HG03045 (cell line): ENCODE data around the gene TGFB1I1.
"Not testable (repeated sequence)": the region's sequence is repeated elsewhere in the genome, so short reads cannot be mapped to it uniquely, and the experiment has no call there.

ENCODE experiments used
- ATAC-seq: cut with Tn5 transposase; IDR thresholded peaks from one replicate; pipeline ENCODE4 v1.9.1; 2021; ENCODE audit warnings: mild to moderate bottlenecking, moderate library complexity; ENCODE audit not compliant: unreplicated experiment

Gene TGFB1I1

DNA sequence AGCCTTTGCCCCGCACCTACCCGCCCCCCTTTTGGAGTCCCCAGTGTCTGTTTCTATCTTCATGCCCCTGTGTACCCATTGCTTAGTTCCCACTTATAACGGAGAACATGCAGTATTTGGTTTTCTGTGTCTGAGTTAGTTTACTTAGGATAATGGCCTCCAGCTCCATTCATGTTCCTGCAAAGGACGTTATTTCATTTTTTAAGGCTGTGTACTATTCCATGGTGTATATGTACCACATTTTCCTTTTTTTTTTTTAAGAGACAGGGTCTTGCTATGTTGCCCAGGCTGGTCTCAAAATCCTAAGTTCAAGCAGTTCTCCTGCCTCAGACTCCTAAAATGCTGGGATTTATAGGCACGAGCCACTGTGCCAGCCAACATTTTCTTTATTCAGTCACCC is 4.1 kb upstream of the TGFB1I1 start:
- ATAC-seq: no peak

DNA sequence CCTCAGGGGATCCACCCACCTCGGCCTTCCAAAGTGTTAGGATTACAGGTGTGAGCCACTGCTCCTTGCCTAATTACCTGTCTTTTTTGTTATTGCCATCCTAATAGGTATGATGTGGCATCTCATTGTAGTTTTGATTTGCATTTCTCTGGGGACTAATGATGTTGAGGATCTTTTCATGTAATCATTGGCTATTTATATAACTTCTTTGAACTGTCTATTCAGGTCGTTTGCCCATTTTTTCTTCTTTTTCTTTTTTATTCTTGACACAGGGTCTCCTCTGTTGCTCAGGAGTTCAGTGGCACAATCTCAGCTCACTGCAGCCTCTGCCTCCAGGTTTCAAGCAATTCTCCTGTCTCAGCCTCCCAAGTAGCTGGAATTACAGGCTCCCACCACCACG is 1.3 kb upstream of the TGFB1I1 start:
- ATAC-seq: no peak

DNA sequence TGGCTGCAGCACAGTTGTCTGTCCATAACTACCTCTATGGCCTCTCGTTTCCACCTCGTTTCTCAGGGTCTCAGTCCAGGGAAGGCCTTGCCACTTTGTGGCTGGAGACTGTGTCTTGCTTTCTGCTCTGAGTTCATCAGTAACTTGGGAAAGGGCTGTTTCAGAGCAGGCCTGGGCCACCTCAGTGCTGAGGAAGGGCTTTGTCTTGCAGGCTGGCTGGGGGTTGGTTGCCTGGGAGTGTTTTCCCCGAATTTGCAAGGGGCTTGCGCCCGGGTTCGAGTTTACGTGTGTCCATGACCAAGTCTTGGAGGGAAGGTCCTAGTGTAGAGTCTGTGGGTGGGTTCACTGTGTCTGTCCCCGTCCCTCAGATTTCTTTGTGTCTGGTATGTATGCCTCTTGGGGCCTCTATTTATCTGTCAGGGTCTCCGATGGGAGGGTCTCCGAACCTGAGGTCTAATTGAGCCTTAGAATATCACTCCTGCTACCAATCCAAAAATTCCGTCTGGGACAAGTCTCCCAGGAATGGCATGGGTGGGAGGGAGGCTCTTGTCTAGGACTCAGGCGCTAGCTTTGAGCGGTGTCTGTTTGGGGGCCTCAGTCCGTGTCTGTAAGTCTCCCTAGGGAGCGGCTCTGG is 594 bp upstream of the TGFB1I1 start:
- ATAC-seq: no peak

DNA sequence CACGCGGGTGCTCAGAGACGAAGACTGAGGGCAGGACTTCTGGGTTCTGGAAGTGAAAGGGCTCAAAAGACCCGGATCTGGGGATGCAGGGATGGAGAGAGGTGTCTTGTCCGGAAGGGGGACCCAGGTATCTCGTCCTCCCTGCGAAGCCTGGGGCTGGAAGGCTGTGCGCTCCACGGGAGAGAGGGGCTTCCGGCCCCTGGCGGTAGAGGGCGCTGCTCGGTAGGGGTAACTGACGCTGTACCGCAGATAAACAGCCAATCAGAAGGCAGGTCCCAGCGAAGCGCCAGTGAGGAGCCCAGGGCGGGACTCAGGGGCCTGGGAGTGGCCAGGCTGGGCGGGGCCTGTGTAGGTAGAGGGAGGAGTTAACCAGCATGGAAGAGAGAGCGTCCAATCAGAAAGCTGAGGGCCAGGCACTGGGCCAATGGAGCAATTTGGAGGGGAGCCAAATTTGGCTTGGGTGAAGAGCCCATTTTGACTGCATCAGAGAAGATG is 804 bp downstream of the TGFB1I1 start:
- no peak for ATAC-seq

DNA sequence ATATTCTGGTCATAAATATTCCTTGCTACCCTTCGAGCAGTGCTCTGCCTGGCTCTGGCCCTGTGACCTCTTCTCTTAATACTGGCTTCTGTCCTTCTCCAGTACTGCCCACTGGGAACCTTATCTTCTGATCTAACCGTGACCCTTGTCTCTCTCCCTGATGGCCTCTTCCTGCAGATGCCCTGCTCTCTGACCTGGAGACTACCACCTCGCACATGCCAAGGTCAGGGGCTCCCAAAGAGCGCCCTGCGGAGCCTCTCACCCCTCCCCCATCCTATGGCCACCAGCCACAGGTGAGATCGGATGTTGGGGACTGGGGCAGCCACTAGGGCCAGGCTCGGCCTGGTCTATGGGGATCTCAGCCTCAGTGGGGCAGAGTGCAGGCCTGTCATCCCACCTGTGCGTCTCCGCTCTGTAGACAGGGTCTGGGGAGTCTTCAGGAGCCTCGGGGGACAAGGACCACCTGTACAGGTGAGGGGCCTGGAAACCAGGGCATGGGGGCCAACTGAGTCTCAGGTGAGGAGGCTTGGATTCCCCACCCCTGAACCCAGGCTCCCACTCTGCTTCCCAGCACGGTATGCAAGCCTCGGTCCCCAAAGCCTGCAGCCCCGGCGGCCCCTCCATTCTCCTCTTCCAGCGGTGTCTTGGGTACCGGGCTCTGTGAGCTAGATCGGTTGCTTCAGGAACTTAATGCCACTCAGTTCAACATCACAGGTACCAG is 1.5 kb downstream of the TGFB1I1 start:
- no peak for ATAC-seq

DNA sequence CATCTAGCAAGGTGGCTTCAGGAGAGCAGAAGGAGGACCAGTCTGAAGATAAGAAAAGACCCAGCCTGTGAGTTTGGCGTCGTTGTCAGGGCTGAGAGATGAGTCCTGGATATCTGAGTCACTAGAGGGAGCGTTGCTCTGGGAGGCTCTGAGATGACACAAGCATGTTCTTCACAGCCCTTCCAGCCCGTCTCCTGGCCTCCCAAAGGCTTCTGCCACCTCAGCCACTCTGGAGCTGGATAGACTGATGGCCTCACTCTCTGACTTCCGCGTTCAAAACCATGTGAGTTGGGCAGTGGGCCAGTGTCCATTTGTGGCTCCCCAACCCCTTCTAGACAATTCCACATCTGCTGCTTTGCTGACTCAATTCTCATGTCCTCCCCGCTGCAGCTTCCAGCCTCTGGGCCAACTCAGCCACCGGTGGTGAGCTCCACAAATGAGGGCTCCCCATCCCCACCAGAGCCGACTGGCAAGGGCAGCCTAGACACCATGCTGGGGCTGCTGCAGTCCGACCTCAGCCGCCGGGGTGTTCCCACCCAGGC is 2.3 kb downstream of the TGFB1I1 start:
- ATAC-seq: no peak

DNA sequence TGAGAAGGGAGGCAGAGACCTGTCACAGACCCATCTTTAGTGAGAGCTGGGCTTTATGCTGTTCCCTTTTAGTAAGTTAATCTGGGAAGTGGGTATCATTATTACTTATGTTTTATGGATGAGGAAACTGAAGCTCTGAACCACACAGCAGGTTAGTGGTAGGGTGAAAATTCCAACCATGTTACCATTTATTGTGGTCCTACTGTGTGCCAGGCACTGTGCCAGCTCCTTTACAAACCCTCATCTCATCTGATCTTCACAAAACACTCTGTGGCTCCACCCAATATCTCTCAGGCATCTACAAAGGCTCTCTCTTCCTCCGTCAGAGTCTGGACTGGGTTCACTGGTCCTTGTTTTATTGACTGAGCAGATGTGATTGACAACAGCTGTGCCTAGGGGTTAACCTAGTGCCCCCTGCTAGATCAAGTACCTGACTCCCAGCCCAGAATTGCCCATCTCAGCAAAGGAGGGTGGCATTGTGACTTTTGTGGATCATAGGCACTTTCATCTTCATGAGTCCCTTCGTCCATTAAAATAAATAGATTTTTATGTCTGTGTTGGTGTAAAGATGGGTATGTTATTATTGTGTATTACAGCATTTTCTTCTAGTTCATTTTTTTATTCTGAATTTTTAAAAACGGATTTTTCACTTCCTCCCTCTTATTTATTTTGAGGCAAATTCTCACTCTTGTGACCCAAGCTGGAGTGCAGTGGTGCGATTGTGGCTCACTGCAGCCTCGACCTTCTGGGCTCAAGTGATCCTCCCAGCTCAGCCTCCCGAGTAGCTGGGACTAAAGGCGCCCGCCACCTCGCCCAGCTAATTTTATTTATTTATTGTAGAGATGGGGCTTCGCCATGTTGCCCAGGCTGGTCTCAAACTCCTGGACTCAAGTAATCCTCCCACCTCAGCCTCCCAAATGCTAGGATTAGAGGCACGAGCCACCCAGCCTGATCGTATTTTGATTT is 3.1 kb downstream of the TGFB1I1 start:
- ATAC-seq: no peak

DNA sequence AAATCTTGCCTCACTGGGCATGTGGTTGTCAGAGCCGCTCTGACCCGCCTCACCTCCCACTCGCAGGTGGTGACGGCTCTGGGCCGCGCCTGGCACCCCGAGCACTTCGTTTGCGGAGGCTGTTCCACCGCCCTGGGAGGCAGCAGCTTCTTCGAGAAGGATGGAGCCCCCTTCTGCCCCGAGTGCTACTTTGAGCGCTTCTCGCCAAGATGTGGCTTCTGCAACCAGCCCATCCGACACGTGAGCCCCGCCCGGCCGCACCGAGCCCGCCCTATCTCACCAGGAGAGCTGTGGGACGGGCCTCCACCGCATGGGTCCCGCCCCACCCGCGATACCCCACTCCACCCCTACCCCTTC is 4.0 kb downstream of the TGFB1I1 start:
- ATAC-seq: no peak

DNA sequence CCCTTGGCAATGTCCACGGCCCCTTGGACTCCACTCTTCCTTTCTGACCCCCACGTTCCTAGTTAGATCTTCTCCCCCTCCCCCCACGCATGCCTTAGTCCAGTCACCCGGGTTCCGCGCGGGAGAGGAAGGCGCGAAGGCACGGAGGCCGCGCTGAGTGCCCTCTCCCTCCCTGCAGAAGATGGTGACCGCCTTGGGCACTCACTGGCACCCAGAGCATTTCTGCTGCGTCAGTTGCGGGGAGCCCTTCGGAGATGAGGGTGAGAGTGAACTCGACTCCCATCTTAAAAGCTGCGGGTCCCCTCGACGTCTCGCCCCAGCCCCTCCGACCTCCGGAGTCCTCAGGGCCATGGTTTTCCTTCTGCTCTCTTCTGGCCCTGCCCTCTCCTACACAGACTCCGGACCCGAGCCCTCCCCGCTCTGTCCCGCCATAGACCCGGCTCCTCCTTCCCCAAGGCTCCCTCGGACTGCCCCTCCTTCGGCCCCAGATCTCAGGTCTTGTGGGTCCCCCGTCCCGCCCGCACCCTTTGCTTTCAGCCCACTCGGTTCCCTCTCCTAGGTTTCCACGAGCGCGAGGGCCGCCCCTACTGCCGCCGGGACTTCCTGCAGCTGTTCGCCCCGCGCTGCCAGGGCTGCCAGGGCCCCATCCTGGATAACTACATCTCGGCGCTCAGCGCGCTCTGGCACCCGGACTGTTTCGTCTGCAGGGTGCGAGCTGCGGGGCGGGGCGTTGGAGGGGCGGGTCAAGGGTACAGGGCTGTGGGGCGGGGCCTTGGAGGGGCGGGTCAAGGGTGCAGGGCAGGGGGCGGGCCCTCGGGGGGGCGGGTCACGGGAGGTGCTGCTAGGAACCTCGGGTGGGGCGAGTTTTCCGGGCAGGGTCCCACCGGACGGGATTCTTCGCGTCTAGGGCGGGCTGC is 4.6 kb downstream of the TGFB1I1 start:
- peak; percentile 54 for ATAC-seq

DNA sequence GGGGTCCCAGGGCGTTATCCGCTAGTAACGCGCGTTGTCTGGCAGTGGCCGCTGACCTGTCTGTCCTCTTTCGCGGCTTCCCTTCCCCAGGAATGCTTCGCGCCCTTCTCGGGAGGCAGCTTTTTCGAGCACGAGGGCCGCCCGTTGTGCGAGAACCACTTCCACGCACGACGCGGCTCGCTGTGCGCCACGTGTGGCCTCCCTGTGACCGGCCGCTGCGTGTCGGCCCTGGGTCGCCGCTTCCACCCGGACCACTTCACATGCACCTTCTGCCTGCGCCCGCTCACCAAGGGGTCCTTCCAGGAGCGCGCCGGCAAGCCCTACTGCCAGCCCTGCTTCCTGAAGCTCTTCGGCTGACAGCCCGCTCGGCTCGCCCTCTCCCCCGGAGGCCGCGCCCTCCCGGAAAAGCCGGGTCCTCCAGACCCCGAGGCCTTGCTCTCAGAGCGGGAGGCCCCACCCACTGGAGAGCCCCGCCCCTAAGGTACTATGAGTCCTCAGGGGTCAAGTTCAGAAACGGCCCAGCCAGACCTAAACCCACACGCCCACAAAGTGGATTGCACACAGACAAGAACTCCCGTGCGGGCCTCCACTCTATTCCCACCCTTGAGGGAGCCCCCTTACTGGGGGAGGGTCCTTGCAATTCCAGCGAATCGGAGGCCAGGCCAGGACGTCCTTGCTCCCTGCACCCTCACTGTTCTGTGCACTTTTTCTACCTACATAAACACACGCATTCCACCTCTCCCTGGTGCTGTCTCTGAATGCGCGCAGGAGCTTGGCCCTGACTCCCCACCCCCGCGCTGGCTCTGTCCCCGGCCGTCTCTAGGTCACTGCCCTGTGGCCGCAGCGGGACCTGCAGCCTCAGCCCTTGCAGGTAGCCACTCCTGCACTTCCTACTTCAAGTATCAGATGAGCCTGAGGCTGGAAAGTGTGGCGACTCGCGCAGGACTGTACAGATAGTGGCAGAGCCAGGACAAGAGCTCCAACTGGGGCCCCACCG is 5.6 kb downstream of the TGFB1I1 start:
- peak; percentile 36 for ATAC-seq

DNA sequence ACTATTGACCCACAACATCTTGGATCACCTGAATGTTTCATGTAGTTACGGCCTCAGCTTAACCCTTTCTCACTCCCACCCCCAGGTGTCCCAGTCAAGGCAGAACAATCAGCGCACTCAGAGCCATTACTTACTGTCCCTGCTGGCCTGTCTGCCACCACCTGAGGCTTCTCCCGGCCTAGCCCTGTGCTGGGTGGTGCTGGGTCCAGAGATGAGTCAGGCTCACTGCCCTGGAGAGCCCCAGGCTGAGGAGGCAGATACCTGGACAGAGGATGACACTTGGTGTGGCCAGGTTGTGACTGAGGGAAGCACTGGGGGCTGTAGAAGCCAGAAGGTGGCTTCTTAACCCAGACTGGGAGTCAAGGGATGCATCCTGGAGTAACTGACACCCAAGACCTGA is 7.0 kb downstream of the TGFB1I1 start:
- no peak for ATAC-seq

DNA sequence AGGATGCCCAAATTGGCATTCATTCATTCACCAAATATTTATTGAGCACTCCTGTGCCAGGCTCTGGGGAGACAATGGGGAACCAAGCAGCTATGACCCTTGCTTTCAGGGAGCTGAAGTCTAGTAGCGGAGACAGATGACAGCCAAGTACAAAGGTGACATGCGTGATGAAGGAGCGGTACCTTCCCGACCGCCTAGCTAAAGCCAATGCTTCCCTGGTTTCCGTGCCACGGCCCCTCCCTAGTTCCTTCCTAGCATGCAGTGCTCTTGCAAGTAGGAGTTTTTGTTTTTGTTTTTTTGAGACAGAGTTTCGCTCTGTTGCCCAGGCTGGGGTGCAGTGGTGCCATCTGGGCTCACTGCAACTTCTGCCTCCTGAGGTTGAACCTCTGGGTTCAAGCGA is 7.8 kb downstream of the TGFB1I1 start:
- ATAC-seq: no peak

DNA sequence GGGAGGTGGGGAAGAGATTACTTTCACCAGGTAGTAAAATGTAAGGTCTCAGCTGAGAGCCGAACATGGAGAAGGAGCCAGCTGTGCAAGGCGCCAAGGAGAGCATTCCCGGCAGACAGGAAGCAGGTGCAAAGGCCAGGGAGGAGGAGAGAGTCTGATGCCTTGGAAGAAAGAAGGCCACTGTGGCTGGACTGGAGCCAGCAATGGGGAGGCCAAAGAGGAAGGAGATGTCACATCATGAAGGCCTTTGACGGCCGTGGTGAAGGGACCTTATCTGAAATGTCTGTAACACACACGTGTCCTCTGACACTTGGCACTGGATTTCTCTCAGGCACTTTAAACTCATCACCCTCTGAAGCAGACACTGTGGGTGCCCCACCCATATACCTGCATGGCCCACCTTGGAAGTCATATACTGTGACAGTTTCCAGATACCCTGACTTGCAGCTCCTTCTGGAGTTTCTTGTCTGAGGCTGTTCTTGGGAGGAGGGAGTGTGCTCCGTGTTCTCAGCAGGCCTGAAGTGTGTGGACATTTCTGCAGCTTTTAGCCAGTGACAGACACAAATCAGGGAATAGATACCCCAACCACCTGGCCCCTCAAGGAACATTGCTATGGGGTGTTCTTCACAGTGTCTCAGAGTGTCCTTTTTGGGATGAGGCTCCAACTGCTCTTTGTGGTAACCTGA is 9.0 kb downstream of the TGFB1I1 start:
- no peak for ATAC-seq

DNA sequence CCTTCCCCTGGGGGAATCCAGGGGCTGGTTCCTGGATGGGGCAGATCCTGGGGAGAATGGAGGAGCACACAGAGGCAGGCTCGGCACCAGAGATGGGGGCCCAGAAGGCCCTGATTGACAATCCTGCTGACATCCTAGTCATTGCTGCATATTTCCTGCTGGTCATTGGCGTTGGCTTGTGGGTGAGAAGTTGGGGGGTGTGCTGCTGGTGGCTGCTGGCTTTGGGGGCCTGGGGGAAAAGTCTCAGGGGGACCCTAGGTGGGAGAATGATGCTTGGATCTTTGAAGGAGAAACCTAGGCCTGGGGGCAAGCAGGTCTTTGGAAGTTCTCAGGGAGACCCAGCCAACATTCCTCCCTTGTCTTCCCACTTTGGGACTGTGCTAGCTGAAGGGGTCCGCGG is 11.1 kb downstream of the TGFB1I1 start, which contains the start of gene SLC5A2:
Gene SLC5A2, plus strand, starts transcription at position 43 of the 400 bp plus-strand sequence. Its CDS starts 14 bp downstream, at position 57.
- no peak for ATAC-seq

DNA sequence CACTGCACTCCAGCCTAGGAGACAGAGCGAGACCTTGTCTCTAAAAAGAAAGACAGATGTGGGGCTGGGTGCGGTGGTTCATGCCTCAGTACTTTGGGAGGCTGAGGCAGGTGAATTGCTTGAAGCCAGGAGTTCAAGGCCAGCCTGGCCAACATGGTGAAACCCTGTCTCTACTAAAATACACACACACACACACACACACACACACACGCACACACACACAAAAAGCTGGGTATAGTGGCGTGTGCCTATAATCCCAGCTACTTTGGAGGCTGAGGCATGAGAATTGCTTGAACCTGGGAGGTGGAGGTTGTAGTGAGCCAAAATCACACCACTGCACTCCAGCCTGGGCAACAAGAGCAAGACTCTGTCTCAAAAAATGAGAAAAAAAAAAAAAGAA is 12.1 kb downstream of the TGFB1I1 start:
- not testable (repeated sequence) for ATAC-seq

DNA sequence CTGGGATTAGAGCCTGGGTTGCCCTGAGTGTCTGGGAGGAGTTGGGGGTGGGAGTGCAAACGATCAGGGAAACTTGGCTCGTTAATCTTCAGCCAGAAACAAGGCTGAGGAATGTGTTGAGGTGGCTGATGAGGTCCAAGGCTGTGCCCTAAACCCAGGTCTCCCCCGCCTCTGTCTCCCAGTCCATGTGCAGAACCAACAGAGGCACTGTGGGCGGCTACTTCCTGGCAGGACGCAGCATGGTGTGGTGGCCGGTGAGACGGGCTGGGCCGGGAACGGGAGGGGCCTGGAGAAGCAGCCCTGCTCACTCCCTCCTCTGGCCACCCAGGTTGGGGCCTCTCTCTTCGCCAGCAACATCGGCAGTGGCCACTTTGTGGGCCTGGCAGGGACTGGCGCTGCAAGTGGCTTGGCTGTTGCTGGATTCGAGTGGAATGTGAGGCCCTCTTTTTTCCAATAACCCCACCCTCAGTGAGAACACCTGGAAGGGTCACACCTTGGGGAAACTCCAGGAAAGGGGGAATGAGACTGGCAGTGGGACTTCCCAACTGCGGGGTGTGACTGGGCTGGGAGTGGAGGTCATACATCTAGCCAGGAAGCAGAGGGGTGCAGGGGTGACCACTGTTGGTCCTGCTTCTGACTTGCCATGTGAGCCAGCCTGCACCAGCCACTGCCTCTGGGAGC is 12.7 kb downstream of the TGFB1I1 start:
- no peak for ATAC-seq

DNA sequence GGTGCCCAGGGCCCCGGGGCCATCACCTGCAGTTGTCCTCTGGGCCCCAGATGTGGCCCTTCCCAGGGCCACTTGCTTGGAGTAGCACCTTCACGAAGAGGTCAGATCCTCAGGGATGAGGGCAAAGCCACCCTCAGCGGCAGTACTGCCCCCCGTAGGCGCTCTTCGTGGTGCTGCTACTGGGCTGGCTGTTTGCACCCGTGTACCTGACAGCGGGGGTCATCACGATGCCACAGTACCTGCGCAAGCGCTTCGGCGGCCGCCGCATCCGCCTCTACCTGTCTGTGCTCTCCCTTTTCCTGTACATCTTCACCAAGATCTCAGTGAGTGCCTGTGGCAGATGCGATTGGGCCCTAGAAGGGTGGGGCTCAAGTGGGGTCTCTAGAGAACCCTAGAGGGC is 13.6 kb downstream of the TGFB1I1 start:
- no peak for ATAC-seq

DNA sequence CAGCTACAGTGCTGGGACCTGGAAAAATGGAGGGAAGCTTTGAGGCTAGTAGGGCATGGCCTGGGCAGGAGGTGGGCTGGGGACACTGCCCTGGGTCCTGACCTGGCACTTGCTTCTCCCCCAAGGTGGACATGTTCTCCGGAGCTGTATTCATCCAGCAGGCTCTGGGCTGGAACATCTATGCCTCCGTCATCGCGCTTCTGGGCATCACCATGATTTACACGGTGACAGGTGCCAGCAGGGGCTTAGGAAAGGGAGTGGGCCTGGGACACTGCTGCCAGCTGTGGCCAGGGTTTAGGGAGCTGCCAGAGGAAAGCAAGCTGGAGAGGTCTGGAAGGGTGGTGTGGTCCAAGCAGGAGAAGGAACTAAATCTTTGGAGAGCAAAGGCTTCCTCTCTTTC is 14.1 kb downstream of the TGFB1I1 start:
- ATAC-seq: no peak
